SU-DHL-6 (cell line): Measurements from ENCODE around the gene UCN3.

Experiments used
- H2AFZ ChIP-seq: fragments of 200-600 bp; sonication (generic); 2 replicates; pipeline ENCODE4 v1.6.1; 2014; ENCODE audit warnings: low read depth, mild to moderate bottlenecking, moderate library complexity, mixed read lengths, antibody characterized with exemption, low read length; ENCODE audit not compliant: severe bottlenecking
- H3F3A ChIP-seq: fragments of 200-600 bp; shearing (Covaris generic); 2 replicates; pipeline ENCODE4 v1.6.0; 2016; ENCODE audit warnings: antibody characterized with exemption, mild to moderate bottlenecking; ENCODE audit not compliant: insufficient read depth
- H3K27ac ChIP-seq: fragments of 200-600 bp; sonication (generic); 2 replicates; pipeline ENCODE4 v1.5.1; 2016; ENCODE audit warnings: low read depth, mild to moderate bottlenecking, low read length, moderate library complexity, mixed read lengths
- H3K27me3 ChIP-seq: fragments of 200-600 bp; sonication (generic), shearing (Covaris generic); 2 replicates; pipeline ENCODE4 v1.6.0; 2014; ENCODE audit warnings: mild to moderate bottlenecking, low read length
- H3K36me3 ChIP-seq: fragments of 200-600 bp; sonication (generic); 2 replicates; pipeline ENCODE4 v1.6.1; 2014; ENCODE audit warnings: mild to moderate bottlenecking, low read length, mixed read lengths
- H3K4me2 ChIP-seq: fragments of 300-600, 200-600 bp; shearing (Covaris generic), sonication (generic); 2 replicates; pipeline ENCODE4 v1.6.0; 2014; ENCODE audit warnings: low read length, low read depth, mild to moderate bottlenecking; ENCODE audit not compliant: poor library complexity, severe bottlenecking
- H3K4me3 ChIP-seq: fragments of 200-600 bp; sonication (generic); 2 replicates; pipeline ENCODE4 v1.5.1; 2014; ENCODE audit warnings: antibody characterized with exemption, low read length, mild to moderate bottlenecking, mixed read lengths; ENCODE audit not compliant: insufficient read depth, poor library complexity, severe bottlenecking
- H3K79me2 ChIP-seq: fragments of 200-600 bp; sonication (generic); 2 replicates; pipeline ENCODE4 v1.6.1; 2014; ENCODE audit warnings: mild to moderate bottlenecking, low read length, moderate library complexity; ENCODE audit not compliant: insufficient read depth
- H3K9ac ChIP-seq: fragments of 200-600 bp; sonication (generic); 2 replicates; pipeline ENCODE4 v1.7.0; 2014; ENCODE audit warnings: mild to moderate bottlenecking, low read length
- H3K9me2 ChIP-seq: fragments of 200-600 bp; sonication (generic); replicated peaks from 2 replicates; pipeline ENCODE4 v1.6.1; 2014; ENCODE audit warnings: low read length; ENCODE audit not compliant: insufficient read depth
- H3K9me3 ChIP-seq: fragments of 200-600 bp; sonication (generic); 2 replicates; pipeline ENCODE4 v1.6.1; 2014; ENCODE audit warnings: low read length, mixed read lengths; ENCODE audit not compliant: insufficient read depth
- H4K20me1 ChIP-seq: fragments of 200-600 bp; sonication (generic); 2 replicates; pipeline ENCODE4 v1.6.1; 2014; ENCODE audit warnings: low read depth, mild to moderate bottlenecking, antibody characterized with exemption, low read length, moderate library complexity, mixed read lengths
- CTCF ChIP-seq: fragments of 200-600 bp; sonication (generic); IDR thresholded peaks from one replicate; pipeline ENCODE4 v1.5.1; 2017; ENCODE audit warnings: antibody characterized with exemption, mild to moderate bottlenecking, low read length, moderate library complexity; ENCODE audit not compliant: insufficient read depth, poor library complexity, severe bottlenecking
- EZH2phosphoT487 ChIP-seq: fragments of 200-600 bp; sonication (generic), shearing (Covaris generic); conservative IDR thresholded peaks from 2 replicates; pipeline ENCODE4 v1.6.1; 2018; ENCODE audit warnings: mild to moderate bottlenecking, antibody characterized with exemption, low read length, moderate library complexity, mixed read lengths

The UCN3 gene

GRCh38 chr10:5390607-5391205, 25.9 kb downstream of the UCN3 start:
- Histone ChIP-seq H3K79me2 (no peaks in the 10 kb centered on the region), H3K4me2 (no peak overlapping the region), H3K9me2 (no peaks in the 10 kb centered on the region), H3K9me3 (peaks cover 16% of the 10 kb centered on the region; the same call in 1 of the 2 replicates), H3K36me3 (0 out of 2 replicates have a peak, but pooled peaks cover 2% of the 10 kb centered on the region), H3K27me3 (no peaks in the 10 kb centered on the region), H2AFZ (no peak overlapping the region), H3K4me3 (no peak overlapping the region), H3F3A (no peaks in the 10 kb centered on the region), H3K9ac (no peak overlapping the region), H3K27ac (no peak overlapping the region), H4K20me1 (no peaks in the 10 kb centered on the region)
- TF ChIP-seq CTCF (no peak), EZH2phosphoT487 (no peak)

GRCh38 chr10:5391790-5392189, 27.0 kb downstream of the UCN3 start:
- no peak overlapping the region for H3K4me3 ChIP-seq
- H2AFZ ChIP-seq, result no peak overlapping the region
- no peaks in the 10 kb centered on the region for H3K79me2 ChIP-seq
- peaks cover 16% of the 10 kb centered on the region; the same call in 1 of the 2 replicates for H3K9me3 ChIP-seq
- H3F3A ChIP-seq, result no peaks in the 10 kb centered on the region
- H4K20me1 ChIP-seq, result no peaks in the 10 kb centered on the region
- no peak overlapping the region for H3K27ac ChIP-seq
- TF ChIP-seq EZH2phosphoT487 (no peak), CTCF (no peak)
- no peak overlapping the region for H3K4me2 ChIP-seq
- H3K9ac ChIP-seq, result no peak overlapping the region
- H3K9me2 ChIP-seq, result no peaks in the 10 kb centered on the region
- H3K27me3 ChIP-seq, result no peaks in the 10 kb centered on the region
- 0 out of 2 replicates have a peak, but pooled peaks cover 2% of the 10 kb centered on the region for H3K36me3 ChIP-seq

GRCh38 chr10:5393529-5393928, 28.8 kb downstream of the UCN3 start:
- Histone ChIP-seq H3K9me2 (no peaks in the 10 kb centered on the region), H3K9me3 (peaks cover 16% of the 10 kb centered on the region; the same call in 1 of the 2 replicates), H3K4me2 (no peak overlapping the region), H4K20me1 (no peaks in the 10 kb centered on the region), H3K79me2 (no peaks in the 10 kb centered on the region), H3K27ac (no peak overlapping the region), H3K36me3 (0 out of 2 replicates have a peak, but pooled peaks cover 2% of the 10 kb centered on the region), H3K27me3 (no peaks in the 10 kb centered on the region), H3K4me3 (no peak overlapping the region), H3K9ac (no peak overlapping the region), H2AFZ (no peak overlapping the region), H3F3A (no peaks in the 10 kb centered on the region)
- no peak for TF ChIP-seq CTCF
- no peak for TF ChIP-seq EZH2phosphoT487
